Measurements from ENCODE around the gene SMPX. TPM values are rescaled to one million over a fixed set of nuclear protein-coding genes. Genes with fewer than 3 reads are reported as not detected.

SMPX gene
- total and polyA plus RNA-seq, 2 of the 4 experiments (the other 2 are of a cell fraction), result not detected

GRCh38 chrX:21715825-21716224 lies 42.1 kb downstream of the SMPX start:
- no peaks in the 10 kb centered on the region for H3K79me1 ChIP-seq (ENCODE audit: low read depth in 1 of 2, low read length in 2 of 2)
- intact Hi-C loops (cut with micrococcal nuclease), result no loop called here
- H2BK120ac ChIP-seq (ENCODE audit: low read depth, low read length), result no peak overlapping the region
- H3K56ac ChIP-seq (ENCODE audit: extremely low read depth, insufficient read depth, low read length), result no peak overlapping the region
- POLR2A ChIA-PET (ENCODE audit: unreplicated experiment), result no interaction called here
- no peak overlapping the region for H3K4me2 ChIP-seq (ENCODE audit: low read depth, low read length)
- dilution Hi-C loops (cut with HindIII; ENCODE audit: low sequenced_read_pairs, unreplicated experiment), result no loop called here
- H2BK5ac ChIP-seq (ENCODE audit: low read depth, low read length, poor library complexity, severe bottlenecking), result no peak overlapping the region
- H3K14ac ChIP-seq (replicated peaks; ENCODE audit: low read depth, low read length), result no peak overlapping the region
- H2BK15ac ChIP-seq (ENCODE audit: low read depth, low read length), result no peak overlapping the region
- 50% methylated on average over 2 of the region's 2 CpGs; no CpG with 5 or more reads in 1 of the 2 experiments for WGBS, 2 experiments (ENCODE audit: extremely low coverage in 2 of 2, insufficient read length in 1 of 2)
- no peak overlapping the region for H3K4ac ChIP-seq (ENCODE audit: low read depth, low read length)
- in situ Hi-C loops (cut with MboI; ENCODE audit: low sequenced_read_pairs), result no loop called here
- no TSS peak for BruUV-seq (replicated peaks)
- no peak overlapping the region for H4K8ac ChIP-seq (ENCODE audit: low read depth in 2 of 2, low read length in 2 of 2)
- H3K27me3 ChIP-seq (ENCODE audit: control insufficient read depth, insufficient read depth, low read length), result no peaks in the 10 kb centered on the region; the same call in 1 of the 2 replicates
- H3K36me3 ChIP-seq (ENCODE audit: control insufficient read depth, insufficient read depth, low read length), result no peaks in the 10 kb centered on the region
- no peaks in the 10 kb centered on the region for H3K9me1 ChIP-seq (ENCODE audit: insufficient read depth, low read length)
- no peak overlapping the region for H3K18ac ChIP-seq (ENCODE audit: low read depth, low read length)
- no peak overlapping the region for H2BK20ac ChIP-seq (ENCODE audit: low read depth, low read length)
- no peak overlapping the region for H4K5ac ChIP-seq (ENCODE audit: low read depth, low read length)
- no peaks in the 10 kb centered on the region for H3K9me3 ChIP-seq (ENCODE audit: control insufficient read depth, insufficient read depth, low read length)
- no peak overlapping the region for H3K27ac ChIP-seq (ENCODE audit: insufficient read depth, low read length)
- H2AK5ac ChIP-seq (ENCODE audit: low read depth, low read length), result no peak overlapping the region
- CTCF ChIA-PET, result no interaction called here
- no peak overlapping the region for H3K23ac ChIP-seq (ENCODE audit: low read depth, low read length)
- no peak overlapping the region for H2AK9ac ChIP-seq (replicated peaks; ENCODE audit: low read depth, low read length, poor library complexity)
- no peak overlapping the region for H4K91ac ChIP-seq (ENCODE audit: insufficient read depth, low read depth, low read length)
- H3K4me1 ChIP-seq (ENCODE audit: control insufficient read depth, insufficient read depth, low read length), result no peaks in the 10 kb centered on the region
- no peak for ATAC-seq (ENCODE audit: low read depth)
- DNase-seq, result no peak
- H2AFZ ChIP-seq (replicated peaks; ENCODE audit: low read length, poor library complexity), result no peak overlapping the region
- H4K20me1 ChIP-seq (ENCODE audit: insufficient read depth, low read length), result no peaks in the 10 kb centered on the region
- no peak for TF ChIP-seq USF2 (IDR thresholded peaks at IDR 0.05; ENCODE audit: low read depth, low read length)
- no peak for TF ChIP-seq BHLHE40 (IDR thresholded peaks at IDR 0.05; ENCODE audit: low read depth, low read length)
- no peak for TF ChIP-seq RAD21 (IDR thresholded peaks at IDR 0.05; ENCODE audit: low read length)
- TF ChIP-seq CHD1 (IDR thresholded peaks at IDR 0.05; ENCODE audit: low read depth, low read length), result no peak
- TF ChIP-seq FOS (IDR thresholded peaks at IDR 0.05; ENCODE audit: low read depth, low read length), result no peak
- TF ChIP-seq RFX5 (IDR thresholded peaks at IDR 0.05; ENCODE audit: low read depth, low read length), result no peak
- H3K4me3 ChIP-seq (ENCODE audit: insufficient read depth, low read depth, low read length), result no peak overlapping the region
- no peak overlapping the region for H3K9ac ChIP-seq (ENCODE audit: low read depth, low read length)
